ENCODE measurements around the gene CCDC87.
"Not testable (repeated sequence)": the region's sequence is repeated elsewhere in the genome, so short reads cannot be mapped to it uniquely, and the experiment has no call there.

The CCDC87 gene, protein sequence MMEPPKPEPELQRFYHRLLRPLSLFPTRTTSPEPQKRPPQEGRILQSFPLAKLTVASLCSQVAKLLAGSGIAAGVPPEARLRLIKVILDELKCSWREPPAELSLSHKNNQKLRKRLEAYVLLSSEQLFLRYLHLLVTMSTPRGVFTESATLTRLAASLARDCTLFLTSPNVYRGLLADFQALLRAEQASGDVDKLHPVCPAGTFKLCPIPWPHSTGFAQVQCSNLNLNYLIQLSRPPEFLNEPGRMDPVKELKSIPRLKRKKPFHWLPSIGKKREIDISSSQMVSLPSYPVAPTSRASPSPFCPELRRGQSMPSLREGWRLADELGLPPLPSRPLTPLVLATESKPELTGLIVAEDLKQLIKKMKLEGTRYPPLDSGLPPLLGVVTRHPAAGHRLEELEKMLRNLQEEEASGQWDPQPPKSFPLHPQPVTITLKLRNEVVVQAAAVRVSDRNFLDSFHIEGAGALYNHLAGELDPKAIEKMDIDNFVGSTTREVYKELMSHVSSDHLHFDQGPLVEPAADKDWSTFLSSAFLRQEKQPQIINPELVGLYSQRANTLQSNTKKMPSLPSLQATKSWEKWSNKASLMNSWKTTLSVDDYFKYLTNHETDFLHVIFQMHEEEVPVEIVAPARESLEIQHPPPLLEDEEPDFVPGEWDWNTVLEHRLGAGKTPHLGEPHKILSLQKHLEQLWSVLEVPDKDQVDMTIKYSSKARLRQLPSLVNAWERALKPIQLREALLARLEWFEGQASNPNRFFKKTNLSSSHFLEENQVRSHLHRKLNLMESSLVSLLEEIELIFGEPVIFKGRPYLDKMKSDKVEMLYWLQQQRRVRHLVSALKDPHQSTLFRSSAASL

DNA sequence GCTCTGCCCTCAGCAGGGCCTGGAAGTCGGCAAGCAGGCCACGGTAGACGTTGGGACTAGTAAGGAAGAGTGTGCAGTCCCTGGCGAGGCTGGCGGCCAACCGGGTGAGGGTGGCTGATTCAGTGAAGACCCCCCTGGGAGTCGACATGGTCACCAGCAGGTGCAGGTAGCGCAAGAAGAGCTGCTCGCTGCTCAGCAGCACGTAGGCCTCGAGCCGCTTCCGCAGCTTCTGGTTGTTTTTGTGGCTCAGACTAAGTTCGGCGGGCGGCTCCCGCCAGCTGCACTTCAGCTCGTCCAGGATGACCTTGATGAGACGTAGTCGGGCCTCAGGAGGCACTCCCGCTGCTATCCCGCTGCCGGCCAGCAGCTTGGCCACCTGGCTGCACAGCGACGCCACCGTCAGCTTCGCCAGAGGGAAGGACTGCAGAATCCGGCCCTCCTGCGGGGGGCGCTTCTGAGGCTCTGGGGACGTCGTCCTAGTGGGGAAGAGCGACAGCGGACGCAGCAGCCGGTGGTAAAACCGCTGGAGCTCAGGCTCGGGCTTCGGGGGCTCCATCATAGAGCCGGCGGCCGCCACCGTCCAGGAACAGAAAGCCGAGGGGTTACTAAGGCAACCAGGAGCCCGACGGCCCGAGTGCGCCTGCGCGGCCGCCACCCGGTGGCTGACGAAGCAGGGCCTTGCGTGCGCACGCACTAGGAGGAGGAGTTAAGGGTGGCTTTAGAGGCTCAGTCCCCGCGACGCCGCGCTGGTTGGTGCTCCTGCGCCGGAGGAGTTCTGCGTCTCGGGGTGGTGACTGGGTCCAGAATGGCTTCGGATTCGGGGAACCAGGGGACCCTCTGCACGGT is at the start of gene CCDC87, which contains the start of gene CCS:
Gene CCDC87, minus strand, starts transcription at position 607 of the 846 bp plus-strand sequence. Its CDS starts 48 bp downstream, at position 559.
Gene CCS, plus strand, starts transcription at position 729 of the 846 bp plus-strand sequence. Its CDS starts 77 bp downstream, at position 806.
- peak; percentile 92 for FAIRE-seq

DNA sequence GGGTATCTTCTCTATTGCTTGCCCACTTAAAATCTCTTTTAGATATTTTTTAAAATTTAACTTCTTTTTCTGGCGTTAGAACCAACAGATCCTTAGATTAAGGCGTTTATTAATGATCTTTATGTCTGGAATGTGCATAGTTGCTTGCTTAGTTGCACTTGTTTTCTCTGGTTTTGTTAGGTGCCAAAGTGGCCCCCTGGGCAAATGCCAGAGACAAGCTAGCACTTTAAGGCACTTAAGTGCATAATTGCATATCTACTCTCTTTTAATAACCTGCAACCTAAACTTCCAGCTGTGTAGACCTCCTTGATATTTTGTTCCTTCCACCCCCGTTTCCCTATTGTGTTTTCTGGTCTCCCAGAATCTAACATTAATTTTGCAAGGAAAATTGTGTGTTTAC is 49.0 kb upstream of the CCDC87 start:
- DNase-seq (ENCODE audit: insufficient read length, low spot score): no peak
- FAIRE-seq: no peak

More for the DNA sequence above, at the start of gene CCDC87, which contains the start of gene CCS:
- peak; percentile 100 for DNase-seq (ENCODE audit: insufficient read length, low spot score)

DNA sequence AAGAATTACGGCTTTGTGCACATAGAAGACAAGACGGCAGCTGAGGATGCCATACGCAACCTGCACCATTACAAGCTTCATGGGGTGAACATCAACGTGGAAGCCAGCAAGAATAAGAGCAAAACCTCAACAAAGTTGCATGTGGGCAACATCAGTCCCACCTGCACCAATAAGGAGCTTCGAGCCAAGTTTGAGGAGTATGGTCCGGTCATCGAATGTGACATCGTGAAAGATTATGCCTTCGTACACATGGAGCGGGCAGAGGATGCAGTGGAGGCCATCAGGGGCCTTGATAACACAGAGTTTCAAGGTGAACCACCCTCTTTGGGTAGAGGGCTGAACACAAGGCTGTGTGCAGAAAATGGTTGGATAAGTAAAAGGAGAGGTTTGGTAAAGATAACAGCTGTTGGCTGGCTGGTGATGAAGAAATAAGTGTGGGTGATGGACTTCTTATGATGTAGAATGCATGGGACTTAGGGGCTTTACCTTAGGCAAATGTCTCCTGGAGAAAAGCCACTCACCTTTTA is 47.0 kb upstream of the CCDC87 start:
- not testable (repeated sequence) for FAIRE-seq; DNase-seq (ENCODE audit: insufficient read length, low spot score)

DNA sequence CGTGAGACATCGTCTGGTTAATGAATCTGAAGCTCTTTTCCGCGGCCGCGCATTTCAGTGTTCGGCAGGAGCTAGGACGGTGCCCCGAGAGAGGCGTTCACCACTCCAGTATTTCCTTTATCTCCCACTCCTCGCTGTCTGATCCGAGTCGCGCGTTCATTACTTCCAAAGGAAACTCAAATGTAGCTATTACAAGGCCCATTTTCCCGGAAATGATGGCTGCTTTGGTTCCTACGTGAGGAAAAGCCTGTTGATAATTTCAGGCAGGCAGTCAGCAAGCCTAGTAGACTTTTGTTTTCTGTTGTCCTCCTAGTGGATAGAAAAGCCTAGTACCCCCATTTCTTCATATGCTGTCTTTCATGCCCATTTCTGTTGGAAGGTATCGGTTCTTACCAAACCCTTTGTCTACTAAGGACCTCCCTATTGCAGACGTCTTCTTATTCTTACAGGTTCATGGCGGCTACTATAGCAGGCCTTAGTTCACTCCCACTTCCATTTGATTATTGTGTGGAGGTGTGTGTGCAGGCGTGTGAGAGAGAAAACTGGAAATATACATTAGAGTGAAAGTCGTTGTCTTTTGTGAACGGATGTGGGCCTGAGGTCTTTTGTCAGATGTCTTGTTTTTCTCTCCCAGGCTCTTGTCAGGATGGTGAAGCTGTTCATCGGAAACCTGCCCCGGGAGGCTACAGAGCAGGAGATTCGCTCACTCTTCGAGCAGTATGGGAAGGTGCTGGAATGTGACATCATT is 46.4 kb upstream of the CCDC87 start:
- FAIRE-seq (no peak), DNase-seq (ENCODE audit: insufficient read length, low spot score) (no peak)

DNA sequence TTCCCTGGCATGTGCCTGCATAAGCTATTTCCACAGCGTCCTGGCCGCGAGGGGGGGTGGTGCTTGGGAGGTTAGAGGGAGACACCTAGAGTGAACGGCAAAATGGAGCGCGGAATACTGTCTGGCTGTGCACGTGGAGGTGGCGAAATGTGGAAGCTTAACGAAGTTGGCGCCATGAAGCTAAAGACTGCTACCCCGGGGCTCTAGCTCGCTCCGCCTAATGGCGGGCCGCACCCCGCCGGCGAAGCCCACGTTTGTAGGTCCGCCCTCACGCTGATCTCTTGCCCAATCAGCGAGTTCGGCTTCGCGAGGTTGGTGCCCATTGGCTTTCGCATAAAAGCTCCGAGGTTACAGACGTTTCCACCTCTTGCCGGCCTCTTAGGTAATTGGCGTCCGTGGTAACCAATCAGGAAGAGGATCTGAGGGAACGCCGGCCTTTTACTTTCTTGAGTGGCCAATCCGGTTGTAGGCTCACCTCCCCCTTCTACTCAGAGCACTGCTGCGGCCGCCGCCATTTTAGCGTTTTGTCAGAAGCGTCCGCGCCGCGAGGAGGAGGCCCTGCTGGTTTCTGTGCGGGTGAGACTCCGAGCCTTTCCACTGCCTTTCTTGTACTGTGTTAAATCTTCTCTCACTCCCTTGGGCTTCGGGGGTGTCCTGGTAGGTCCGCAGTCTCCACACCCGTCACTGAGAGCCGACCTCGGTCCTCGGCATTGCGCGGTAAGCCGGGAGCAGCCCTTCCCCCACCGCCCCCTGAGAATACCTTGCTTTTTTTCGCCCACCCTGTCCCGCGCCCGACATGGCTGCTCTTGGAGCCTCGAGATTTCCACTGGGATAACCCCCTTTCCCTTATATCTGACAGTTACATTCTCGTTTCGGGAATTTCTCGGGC is 45.6 kb upstream of the CCDC87 start, which contains the start of gene RBM4:
Gene RBM4, plus strand, starts transcription at position 527 of the 889 bp plus-strand sequence. CDS start 1,009 bp downstream, outside the sequence.
- DNase-seq (ENCODE audit: insufficient read length, low spot score): peak; percentile 91
- peak; percentile 93 for FAIRE-seq

DNA sequence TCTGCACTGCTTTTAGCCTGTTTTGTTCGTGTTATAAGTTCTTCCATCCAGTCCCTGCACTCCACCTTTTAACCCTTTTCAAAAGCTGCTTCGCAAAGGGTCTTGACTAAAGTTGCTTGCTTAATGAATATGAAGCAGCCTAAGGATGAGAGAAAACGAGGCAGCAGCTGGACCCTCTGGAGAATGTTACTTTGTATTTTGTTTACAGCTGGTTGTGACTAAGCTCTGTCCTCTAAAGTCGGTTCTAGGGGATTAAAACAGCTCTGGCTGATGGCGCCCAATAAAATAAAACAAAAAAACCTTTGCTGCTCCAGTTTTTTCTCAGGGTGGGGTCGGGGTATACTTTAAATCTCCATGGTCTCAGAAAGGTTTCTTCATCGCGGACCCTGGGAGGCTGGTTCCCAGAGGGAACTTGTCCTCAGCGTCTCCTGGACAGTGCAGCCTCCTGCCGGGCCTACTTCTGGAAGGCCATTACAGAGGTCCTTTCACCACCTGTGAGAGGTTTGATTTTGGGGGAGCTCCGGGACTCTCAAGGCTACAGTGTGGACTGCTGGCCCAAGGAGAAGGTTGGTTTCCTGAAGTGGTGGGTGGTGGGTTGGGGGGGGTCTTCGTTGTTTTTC is 44.8 kb upstream of the CCDC87 start:
- no peak for DNase-seq (ENCODE audit: insufficient read length, low spot score)
- no peak for FAIRE-seq

DNA sequence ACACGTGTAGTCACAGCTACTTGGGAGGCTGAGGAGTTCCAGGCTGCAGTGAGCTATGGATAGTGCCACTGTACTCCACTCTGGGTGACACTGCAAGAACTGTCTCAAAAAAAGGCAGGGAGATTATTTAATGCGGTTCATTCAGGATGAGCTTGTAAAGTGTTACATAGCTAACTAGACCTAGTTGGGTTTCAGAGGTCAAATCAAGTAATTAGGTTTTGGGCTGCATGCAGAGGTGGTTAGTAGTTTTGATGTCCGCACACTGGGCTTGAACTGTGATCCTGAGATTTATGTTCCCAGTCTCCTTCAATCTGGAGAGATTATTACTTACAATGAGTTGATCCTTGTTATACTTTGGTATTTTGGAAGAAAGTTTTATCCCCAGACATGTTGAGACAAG is 43.5 kb upstream of the CCDC87 start:
- DNase-seq (ENCODE audit: insufficient read length, low spot score) (no peak), FAIRE-seq (no peak)

DNA sequence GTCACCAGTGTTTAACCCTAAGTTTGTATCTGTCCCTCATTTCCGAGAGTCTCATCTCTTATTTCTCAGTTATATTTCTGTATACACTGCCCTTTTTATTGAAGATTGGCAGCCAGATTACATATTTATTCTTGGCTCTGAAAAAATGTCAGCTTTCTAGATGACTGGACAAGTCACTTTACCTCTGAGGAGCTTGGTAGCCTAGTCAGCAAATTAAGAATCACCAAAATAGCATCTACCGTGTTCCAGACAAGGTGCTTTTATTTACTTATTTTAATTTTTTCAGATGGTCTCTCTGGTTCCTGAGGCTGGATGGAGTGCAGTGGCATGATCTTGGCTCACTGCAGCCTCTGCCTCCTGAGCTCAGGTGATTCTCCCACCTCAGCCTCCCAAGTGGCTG is 40.1 kb upstream of the CCDC87 start:
- FAIRE-seq (no peak), DNase-seq (ENCODE audit: insufficient read length, low spot score) (no peak)

DNA sequence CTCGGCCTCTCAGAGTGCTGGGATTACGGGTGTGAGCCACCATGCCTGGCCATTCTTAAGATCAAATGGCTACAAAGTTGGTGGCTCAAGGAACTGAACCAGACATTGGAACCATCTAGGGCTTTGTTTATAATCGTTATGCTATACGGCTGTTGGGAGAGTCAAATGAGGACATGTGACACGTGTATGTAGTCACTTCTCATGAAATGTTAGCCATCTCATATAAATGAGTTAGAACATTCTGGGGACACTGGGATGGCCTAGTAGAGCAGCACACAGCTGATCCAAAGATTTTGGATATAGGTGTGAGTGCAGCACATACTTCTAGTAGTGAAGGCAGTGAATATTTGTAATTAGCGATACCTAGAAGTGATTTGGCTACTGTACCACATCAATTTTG is 39.0 kb upstream of the CCDC87 start:
- FAIRE-seq (no peak), DNase-seq (ENCODE audit: insufficient read length, low spot score) (no peak)

DNA sequence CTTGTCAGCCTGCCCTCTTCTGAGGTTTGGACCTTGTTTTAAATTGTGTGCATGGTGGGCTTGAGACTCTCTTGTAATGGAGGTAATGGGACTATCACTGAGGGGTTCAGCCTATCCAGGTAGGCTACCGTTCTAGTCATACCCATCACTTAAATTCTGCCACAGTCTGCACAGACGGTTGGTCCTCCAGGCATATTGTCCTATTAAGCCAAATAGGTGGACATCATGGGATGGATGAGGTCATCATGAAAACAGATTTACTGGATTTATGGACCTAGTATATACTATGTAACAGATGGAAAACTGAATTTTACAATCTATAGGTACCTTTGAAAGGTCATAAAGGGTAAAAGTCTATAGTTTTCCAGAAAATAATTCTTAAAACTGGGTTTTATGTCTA is 36.5 kb upstream of the CCDC87 start:
- DNase-seq (ENCODE audit: insufficient read length, low spot score) (no peak), FAIRE-seq (no peak)

DNA sequence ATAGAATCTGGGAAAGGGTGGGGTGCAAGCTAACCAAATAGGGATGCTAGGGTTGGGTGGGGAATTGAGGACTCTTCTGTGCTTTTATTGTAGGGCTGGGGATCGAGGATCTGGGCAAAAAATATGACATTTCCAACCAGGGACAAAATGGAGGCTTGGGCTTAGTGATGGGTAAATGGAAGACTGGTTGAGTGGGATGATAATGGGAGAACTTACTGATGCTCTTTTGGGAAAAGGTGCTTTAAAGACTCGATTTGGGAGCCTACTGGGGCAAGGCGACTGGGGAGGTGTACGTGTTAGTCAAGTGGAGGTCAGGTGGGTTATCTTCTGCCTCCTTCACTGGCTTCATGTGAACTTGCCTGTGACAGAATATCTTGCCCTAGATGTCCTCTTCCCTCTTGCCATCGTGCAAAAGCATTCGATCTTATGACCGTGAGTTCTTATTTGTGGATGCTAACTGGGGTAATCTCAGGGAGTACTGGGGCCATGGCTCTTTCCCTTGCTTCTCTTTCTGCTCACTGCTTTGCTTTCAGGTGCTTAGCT is 35.3 kb upstream of the CCDC87 start:
- DNase-seq (ENCODE audit: insufficient read length, low spot score) (no peak), FAIRE-seq (no peak)

DNA sequence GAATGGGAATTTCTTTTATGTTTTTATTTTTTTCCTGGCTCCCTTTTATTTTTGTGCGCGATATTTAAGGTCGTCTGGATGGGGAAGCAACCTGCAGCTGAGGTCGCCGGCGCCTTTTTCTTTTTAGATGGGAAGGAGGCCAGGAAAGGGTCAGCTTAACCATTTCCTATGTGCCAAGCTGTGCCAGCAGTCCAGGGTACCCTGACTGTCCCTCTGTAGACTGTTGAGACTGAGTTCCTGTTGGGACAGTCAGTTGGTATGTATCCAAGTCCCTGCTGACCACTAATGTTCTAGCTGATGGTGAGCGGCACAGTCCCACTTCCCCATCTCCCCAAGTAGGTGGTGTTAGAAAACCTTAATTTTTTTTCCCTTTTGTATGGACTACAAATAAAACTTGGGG is 34.1 kb upstream of the CCDC87 start:
- DNase-seq (ENCODE audit: insufficient read length, low spot score) (no peak), FAIRE-seq (no peak)

DNA sequence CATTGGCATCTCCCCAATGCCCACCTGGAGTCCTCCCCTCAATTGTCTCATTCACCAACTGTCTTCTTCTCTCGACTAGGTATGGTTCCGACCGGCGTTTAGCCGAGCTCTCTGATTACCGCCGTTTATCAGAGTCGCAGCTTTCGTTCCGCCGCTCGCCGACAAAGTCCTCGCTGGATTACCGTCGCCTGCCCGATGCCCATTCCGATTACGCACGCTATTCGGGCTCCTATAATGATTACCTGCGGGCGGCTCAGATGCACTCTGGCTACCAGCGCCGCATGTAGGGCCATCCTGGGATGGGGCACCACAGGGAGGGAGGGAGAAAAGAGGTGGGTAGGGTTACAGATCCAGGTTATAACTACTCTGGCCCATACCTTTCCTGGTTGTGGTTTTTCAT is 33.5 kb upstream of the CCDC87 start:
- no peak for FAIRE-seq
- DNase-seq (ENCODE audit: insufficient read length, low spot score): no peak

DNA sequence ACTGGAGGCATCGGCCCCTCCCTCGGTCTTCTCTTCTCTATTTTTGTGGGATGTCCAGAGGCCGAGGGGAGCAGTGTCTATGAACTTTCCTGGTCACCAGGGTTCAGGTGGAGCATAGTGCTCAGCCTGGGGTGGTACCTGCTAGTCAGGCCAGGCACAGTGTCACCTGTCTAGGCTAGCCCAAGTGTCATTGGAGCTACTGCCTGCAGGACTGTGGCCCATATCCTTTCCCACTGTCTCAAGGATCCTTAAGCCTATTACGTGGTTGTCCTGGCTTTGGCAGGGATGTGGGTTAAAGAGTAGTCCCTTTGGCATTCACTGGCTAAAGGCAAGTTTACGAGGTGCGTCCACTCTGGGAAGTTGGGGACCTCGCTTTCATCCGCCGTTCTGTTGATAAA is 32.9 kb upstream of the CCDC87 start:
- DNase-seq (ENCODE audit: insufficient read length, low spot score) (no peak), FAIRE-seq (no peak)

DNA sequence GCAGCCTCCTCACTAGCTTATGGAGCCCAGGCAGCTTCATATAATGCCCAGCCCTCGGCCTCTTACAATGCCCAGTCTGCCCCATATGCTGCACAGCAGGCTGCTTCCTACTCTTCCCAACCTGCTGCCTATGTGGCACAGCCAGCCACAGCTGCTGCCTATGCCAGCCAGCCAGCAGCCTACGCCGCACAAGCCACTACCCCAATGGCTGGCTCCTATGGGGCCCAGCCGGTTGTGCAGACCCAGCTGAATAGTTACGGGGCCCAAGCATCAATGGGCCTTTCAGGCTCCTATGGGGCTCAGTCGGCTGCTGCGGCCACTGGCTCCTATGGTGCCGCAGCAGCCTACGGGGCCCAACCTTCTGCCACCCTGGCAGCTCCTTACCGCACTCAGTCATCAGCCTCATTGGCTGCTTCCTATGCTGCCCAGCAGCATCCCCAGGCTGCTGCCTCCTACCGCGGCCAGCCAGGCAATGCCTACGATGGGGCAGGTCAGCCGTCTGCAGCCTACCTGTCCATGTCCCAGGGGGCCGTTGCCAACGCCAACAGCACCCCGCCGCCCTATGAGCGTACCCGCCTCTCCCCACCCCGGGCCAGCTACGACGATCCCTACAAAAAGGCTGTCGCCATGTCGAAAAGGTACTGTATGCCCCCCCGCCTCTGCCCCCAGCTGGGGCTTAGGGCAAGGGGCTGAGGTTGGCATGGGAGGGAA is 32.3 kb upstream of the CCDC87 start:
- DNase-seq (ENCODE audit: insufficient read length, low spot score): no peak
- FAIRE-seq: no peak

DNA sequence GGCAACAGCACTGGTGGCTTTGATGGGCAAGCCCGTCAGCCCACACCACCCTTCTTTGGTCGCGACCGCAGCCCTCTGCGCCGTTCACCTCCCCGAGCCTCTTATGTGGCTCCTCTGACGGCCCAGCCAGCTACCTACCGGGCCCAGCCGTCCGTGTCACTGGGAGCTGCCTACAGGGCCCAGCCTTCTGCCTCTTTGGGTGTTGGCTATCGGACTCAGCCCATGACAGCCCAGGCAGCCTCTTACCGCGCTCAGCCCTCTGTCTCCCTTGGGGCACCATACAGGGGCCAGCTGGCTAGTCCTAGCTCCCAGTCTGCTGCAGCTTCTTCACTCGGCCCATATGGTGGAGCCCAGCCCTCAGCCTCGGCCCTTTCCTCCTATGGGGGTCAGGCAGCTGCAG is 31.6 kb upstream of the CCDC87 start:
- DNase-seq (ENCODE audit: insufficient read length, low spot score): no peak
- FAIRE-seq: no peak

DNA sequence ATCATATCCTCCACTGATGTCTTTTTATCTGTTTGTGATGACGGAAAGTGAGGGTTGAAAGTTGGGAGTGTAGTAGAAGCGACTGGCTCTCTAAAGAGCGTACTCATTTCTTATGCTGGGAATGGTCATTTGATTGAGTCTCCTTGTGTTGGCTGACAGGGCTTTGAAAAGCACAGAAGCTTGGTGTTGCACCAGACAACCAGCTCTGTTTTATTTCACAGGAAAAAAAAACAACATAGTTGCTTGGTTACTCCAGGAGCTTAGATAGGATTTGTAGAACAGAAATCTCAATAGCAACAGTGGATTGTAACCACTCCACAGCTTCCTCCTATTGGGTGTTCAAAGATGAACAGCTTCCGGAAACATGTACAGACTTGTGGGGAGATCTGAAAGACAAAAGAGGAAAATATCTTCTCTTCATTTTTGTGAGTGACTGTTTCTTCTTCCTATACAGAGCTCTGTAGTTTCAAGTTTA is 26.3 kb upstream of the CCDC87 start:
- DNase-seq (ENCODE audit: insufficient read length, low spot score) (peak; percentile 28), FAIRE-seq (no peak)
